K562 (cell line): ENCODE measurements around the gene PEPD. TPM values are rescaled to one million over a fixed set of nuclear protein-coding genes. Genes with fewer than 3 reads are reported as not detected.

ENCODE experiments used
- ATAC-seq: fragments of 200-7000 bp; cut with Tn5 transposase; 3 replicates; pipeline ENCODE4 v1.9.1; 2020; ENCODE audit warnings: moderate library complexity
- BruUV-seq: library from RNA; stranded (reverse); fragments of 400-500 nt; replicated peaks from 2 replicates; lab custom pipeline; 2021; lab: Mats Ljungman, UMichigan
- CTCF ChIA-PET: fragments of 300-600 bp; formaldehyde crosslinking; extraction: SDS; loops from one replicate; lab custom pipeline; 2021; ENCODE audit warnings: low intra/inter-chr PET ratio; lab: Yijun Ruan, JAX
- POLR2A ChIA-PET: fragments of 300-600, 350-650 bp; sonication (Branson Sonifier 250); formaldehyde crosslinking; extraction: SDS; loops from one replicate; lab custom pipeline; 2021; ENCODE audit warnings: antibody characterized with exemption, inconsistent platforms; lab: Yijun Ruan, JAX
- DNase-seq, 4 experiments: peaks; one replicate each; pipeline versions ENCODE4 v3.0.0 to v3.0.0-alpha.2; 2011 to 2018; ENCODE audit warnings: low spot score in 3 of 4, mixed read lengths in 3 of 4; ENCODE audit errors: extremely low read depth in 1 of 4
- FAIRE-seq: peaks from 2 replicates; lab custom pipeline; 2011; peaks lifted over from hg19 to GRCh38; lab: Jason Lieb, UNC
- H2AFZ ChIP-seq: 2 replicates; pipeline ENCODE4 v1.6.0; 2011; ENCODE audit warnings: low read depth, low read length, control low read depth, inconsistent platforms
- H3K27ac ChIP-seq: fragments of 200-600 bp; 3 replicates; pipeline ENCODE4 v1.8.0; 2011; ENCODE audit warnings: low read depth, mild to moderate bottlenecking, control low read depth, inconsistent platforms, low read length, moderate library complexity, mixed read lengths; ENCODE audit errors: extremely low read depth
- H3K27me3 ChIP-seq, 2 experiments: fragments of 300-600 bp in 1 of 2; 2 replicates in 1 of 2; 3 replicates in 1 of 2; pipeline versions ENCODE4 v1.6.0 to v1.8.0; 2011; ENCODE audit warnings: inconsistent platforms in 2 of 2, low read length in 2 of 2, mild to moderate bottlenecking in 1 of 2, mixed read lengths in 1 of 2, moderate library complexity in 1 of 2; ENCODE audit not compliant: control insufficient read depth in 2 of 2, insufficient read depth in 2 of 2
- H3K36me3 ChIP-seq: fragments of 300-600 bp; 3 replicates; pipeline ENCODE4 v1.8.0; 2011; ENCODE audit warnings: mild to moderate bottlenecking, low read length, inconsistent platforms; ENCODE audit not compliant: control insufficient read depth, insufficient read depth
- H3K4me1 ChIP-seq, 2 experiments: fragments of 200-600 bp in 1 of 2; replicated peaks in 1 of 2; 2 replicates in 1 of 2; 3 replicates in 1 of 2; pipeline versions ENCODE4 v1.5.1 to v1.8.0; 2011; ENCODE audit warnings: inconsistent platforms in 2 of 2, low read length in 2 of 2, mild to moderate bottlenecking in 1 of 2, mixed read lengths in 1 of 2, moderate library complexity in 1 of 2; ENCODE audit not compliant: control insufficient read depth in 2 of 2, insufficient read depth in 2 of 2
- H3K4me2 ChIP-seq: 2 replicates; pipeline ENCODE4 v1.6.1; 2011; ENCODE audit warnings: low read length, control low read depth, inconsistent platforms, mixed read lengths; ENCODE audit not compliant: insufficient read depth
- H3K4me3 ChIP-seq: fragments of 200-600 bp; sonication (generic), shearing (Covaris generic); 2 replicates; pipeline ENCODE4 v1.5.1; 2016; ENCODE audit warnings: control low read depth, inconsistent platforms
- H3K79me2 ChIP-seq: fragments of 200-600 bp; 3 replicates; pipeline ENCODE4 v1.8.0; 2011; ENCODE audit warnings: low read length, inconsistent platforms; ENCODE audit not compliant: control insufficient read depth, insufficient read depth
- H3K9ac ChIP-seq, 2 experiments: 2 replicates each; pipeline versions ENCODE4 v1.6.0 to v1.6.1; 2011; ENCODE audit warnings: low read depth in 2 of 2, low read length in 2 of 2, control low read depth in 1 of 2, inconsistent platforms in 1 of 2, mild to moderate bottlenecking in 1 of 2, mixed read lengths in 1 of 2; ENCODE audit not compliant: insufficient read depth in 1 of 2
- H3K9me1 ChIP-seq: one replicate; pipeline ENCODE4 v1.6.0; 2011; ENCODE audit warnings: inconsistent platforms, mild to moderate bottlenecking, low read length, moderate library complexity; ENCODE audit not compliant: control insufficient read depth, insufficient read depth
- H3K9me3 ChIP-seq: replicated peaks from 2 replicates; pipeline ENCODE4 v1.5.1; 2011; ENCODE audit warnings: low read depth, low read length, inconsistent platforms; ENCODE audit not compliant: control insufficient read depth, insufficient read depth
- H4K20me1 ChIP-seq: replicated peaks from 2 replicates; pipeline ENCODE4 v1.6.1; 2011; ENCODE audit warnings: low read length, inconsistent platforms, mixed read lengths; ENCODE audit not compliant: control insufficient read depth, insufficient read depth
- CCAR2 ChIP-seq: fragments of 200-400 bp; formaldehyde crosslinking; IDR thresholded peaks from 2 replicates; pipeline ENCODE4 v1.6.1; 2017; ENCODE audit warnings: mild to moderate bottlenecking, low read depth, low read length
- CHD1 ChIP-seq: fragments of 200-600 bp; sonication (generic); IDR thresholded peaks from one replicate; pipeline ENCODE4 v1.6.1; 2012; ENCODE audit warnings: mild to moderate bottlenecking, moderate library complexity, low read length, inconsistent platforms
- ELF4 ChIP-seq: fragments of 450-650 bp; formaldehyde crosslinking; IDR thresholded peaks from 2 replicates; pipeline ENCODE4 v1.4.0; 2022; ENCODE audit warnings: missing genetic modification characterization
- GABPB1 ChIP-seq: sonication (generic); formaldehyde crosslinking; IDR thresholded peaks from 2 replicates; pipeline ENCODE4 v1.8.0; 2022; ENCODE audit warnings: mild to moderate bottlenecking, missing genetic modification reagents
- GTF3C2 ChIP-seq: IDR thresholded peaks from 3 replicates; pipeline ENCODE4 v1.6.1; 2011; ENCODE audit warnings: borderline replicate concordance, mild to moderate bottlenecking, moderate library complexity; ENCODE audit not compliant: insufficient read length; ENCODE audit errors: extremely low read depth
- HMG20A ChIP-seq: fragments of 450-650 bp; formaldehyde crosslinking; conservative IDR thresholded peaks from 2 replicates; pipeline ENCODE4 v1.4.0; 2020; ENCODE audit warnings: mild to moderate bottlenecking, mixed read lengths
- KAT2B ChIP-seq: IDR thresholded peaks from one replicate; pipeline ENCODE4 v1.6.1; 2012; ENCODE audit warnings: low read depth, mild to moderate bottlenecking, control low read depth, inconsistent platforms, low read length, moderate library complexity
- LCOR ChIP-seq: sonication (generic); formaldehyde crosslinking; IDR thresholded peaks from 2 replicates; pipeline ENCODE4 v1.8.0; 2022; ENCODE audit warnings: mild to moderate bottlenecking, missing genetic modification reagents
- MCM2 ChIP-seq: fragments of 450-650 bp; IDR thresholded peaks from 2 replicates; pipeline ENCODE4 v1.6.1; 2017; ENCODE audit warnings: low read depth, mild to moderate bottlenecking
- MYNN ChIP-seq, 2 experiments: sonication (generic); formaldehyde crosslinking in 1 of 2; IDR thresholded peaks; 2 replicates each; pipeline versions ENCODE4 v1.5.0 to v1.6.1; 2016 to 2020; ENCODE audit warnings: antibody characterized with exemption in 1 of 2, missing genetic modification reagents in 1 of 2
- NFIX ChIP-seq: fragments of 250-450 bp; sonication (Bioruptor Pico); IDR thresholded peaks from 2 replicates; pipeline ENCODE4 v1.4.0; 2020; ENCODE audit warnings: low read depth, mild to moderate bottlenecking, moderate library complexity
- NFRKB ChIP-seq: fragments of 450-650 bp; IDR thresholded peaks from 2 replicates; pipeline ENCODE4 v1.6.1; 2016; ENCODE audit warnings: low read depth
- RBM14 ChIP-seq: fragments of 200-400 bp; formaldehyde crosslinking; IDR thresholded peaks from 2 replicates; pipeline ENCODE4 v1.6.1; 2018; ENCODE audit warnings: low read depth, mild to moderate bottlenecking, low read length, moderate library complexity, borderline replicate concordance; ENCODE audit not compliant: insufficient read depth
- U2AF1 ChIP-seq: fragments of 200-400 bp; formaldehyde crosslinking; optimal IDR thresholded peaks from 2 replicates; pipeline ENCODE3; 2017; ENCODE audit warnings: mild to moderate bottlenecking, low read depth, low read length, moderate library complexity
- ZC3H11A ChIP-seq: IDR thresholded peaks from 2 replicates; pipeline ENCODE4 v1.6.1; 2012; ENCODE audit warnings: low read depth, low read length, improper control_type of control experiment
- ZFP30 ChIP-seq: fragments of 250-450 bp; sonication (Bioruptor Pico); IDR thresholded peaks from 2 replicates; pipeline ENCODE4 v1.8.0; 2022; ENCODE audit warnings: moderate library complexity, mild to moderate bottlenecking, inconsistent platforms, borderline replicate concordance
- ZKSCAN1 ChIP-seq: fragments of 150-350 bp; IDR thresholded peaks from 2 replicates; pipeline ENCODE4 v1.6.1; 2016; ENCODE audit warnings: low read depth, low read length
- ZNF644 ChIP-seq: fragments of 200-800 bp; sonication (Bioruptor generic); IDR thresholded peaks from 2 replicates; pipeline ENCODE4 v1.6.1; 2016; ENCODE audit warnings: low read depth, missing genetic modification characterization, missing compliant biosample characterization
- ZNF764 ChIP-seq: fragments of 250-450 bp; sonication (Bioruptor Pico); IDR thresholded peaks from 2 replicates; pipeline ENCODE4 v1.4.0; 2020; ENCODE audit warnings: low read depth, mild to moderate bottlenecking, moderate library complexity
- WGBS: fragments of 100-300 bp; shearing (Covaris generic); methylation state at CpG from one replicate; pipeline ENCODE4 v1.1.6; 2016; ENCODE audit warnings: low coverage, mixed read lengths; ENCODE audit not compliant: insufficient coverage; ENCODE audit errors: missing lambda C conversion rate; 5-methylcytosine and 5-hydroxymethylcytosine counted together
- in situ Hi-C: fragments of 300-500 bp; cut with MboI; formaldehyde crosslinking; loops from 4 replicates; pipeline ENCODE4 v1.15.0; 2018; ENCODE audit warnings: inconsistent platforms, mixed read lengths
- intact Hi-C: fragments of 100-400 bp; cut with micrococcal nuclease; formaldehyde crosslinking; loops from 2 replicates; pipeline ENCODE4 v1.14.2; 2022
- polyA plus RNA-seq, 8 experiments: library from polyadenylated mRNA; depleted of rRNA in 4 of 8; stranded (reverse) in 5 of 8; unstranded in 3 of 8; fragments of >200 nt; fragmentation: Nextera tagmentation in 2 of 8; fragmentation: Illumina TruSeq in 1 of 8; extraction: Ambion mirVana in 2 of 8; extraction: Trizol in 1 of 8; gene quantifications; 2 replicates each; pipeline versions ENCODE4 v1.2.1 to v1.2.3, GENCODE V29; 2011 to 2014; ENCODE audit warnings: inconsistent platforms in 1 of 8, missing spikeins in 1 of 8
- total RNA-seq, 7 experiments: library from RNA; depleted of rRNA in 6 of 7; stranded (reverse); fragments of >200 nt in 6 of 7; fragmentation: Illumina TruSeq in 2 of 7; extraction: Trizol in 2 of 7; gene quantifications; 2 replicates each; pipeline versions ENCODE4 v1.2.1 to v1.2.3, GENCODE V29; 2011 to 2021; ENCODE audit warnings: low replicate concordance in 1 of 7
- TF ChIP-seq, protein P1 (sequence below): sonication (generic); IDR thresholded peaks from 2 replicates; pipeline ENCODE4 v1.6.1; 2016

PEPD gene
- total and polyA plus RNA-seq, 9 of the 15 experiments (the other 6 are each of a cell fraction or from before 2014, with no cell fraction given) = 1.3 to 19.2 (median 16.0) TPM

DNA sequence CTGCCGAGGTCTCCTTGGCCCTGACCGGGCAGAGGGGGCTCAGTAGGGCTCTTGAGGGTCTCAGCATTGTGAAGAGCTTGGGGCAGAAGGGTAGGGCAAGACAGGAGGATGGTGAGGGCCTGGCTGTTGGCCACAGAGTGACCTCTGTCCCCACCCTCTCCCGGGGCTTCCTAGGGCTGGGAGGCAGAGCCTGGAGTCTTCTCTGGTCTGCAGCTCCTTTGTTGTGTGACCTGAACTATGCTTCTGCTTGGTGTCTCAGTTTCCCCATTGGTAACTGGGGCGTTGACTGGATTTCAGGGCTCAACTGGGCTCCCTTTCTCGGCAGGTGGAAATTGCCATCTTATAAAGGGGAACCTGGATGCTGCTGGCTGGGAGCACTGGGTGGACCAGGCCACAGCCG is 30.1 kb upstream of the PEPD start (continued):
- TF ChIP-seq ELF4 (CRISPR knock-in tag) (no peak), GABPB1 (CRISPR knock-in tag) (no peak), MCM2 (no peak), LCOR (CRISPR knock-in tag) (no peak), CHD1 (no peak)

DNA sequence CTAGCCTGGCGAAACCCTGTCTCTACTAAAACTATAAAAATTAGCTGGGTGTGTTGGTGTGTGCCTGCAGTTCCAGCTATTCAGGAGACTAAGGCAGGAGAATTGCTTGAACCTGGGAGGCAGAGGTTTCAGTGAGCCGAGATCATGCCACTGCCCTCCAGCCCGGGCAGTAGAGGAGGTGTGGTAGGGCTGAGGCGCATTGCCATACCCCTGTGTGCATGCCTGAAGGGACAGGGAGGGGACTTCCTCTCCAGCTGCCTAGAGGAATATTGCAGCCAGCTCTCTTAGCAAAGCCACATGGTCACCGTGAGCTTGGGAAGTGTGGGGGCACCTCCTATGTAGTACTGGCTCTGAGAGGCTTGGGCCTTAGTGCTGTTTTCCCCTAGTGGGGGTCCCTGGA is 29.2 kb upstream of the PEPD start:
- FAIRE-seq (no peak), DNase-seq (no peak), ATAC-seq (no peak)
- ChIA-PET CTCF (no interaction called here), POLR2A (no interaction called here)
- 0% methylated on average over 5 of the region's 5 CpGs for WGBS
- Histone ChIP-seq H3K9ac (no peak overlapping the region), H3K36me3 (no peaks in the 10 kb centered on the region), H3K9me3 (no peaks in the 10 kb centered on the region), H4K20me1 (peaks cover 5% of the 10 kb centered on the region; the same call in 1 of the 2 replicates), H3K4me1 (no peaks in the 10 kb centered on the region), H3K27me3 (peaks cover 2 to 50% of the 10 kb centered on the region in 2 experiments; a peak in 3 of 5 replicates), H3K79me2 (no peaks in the 10 kb centered on the region), H2AFZ (no peak overlapping the region), H3K4me3 (no peak overlapping the region), H3K4me2 (no peak overlapping the region), H3K9me1 (peaks cover 3% of the 10 kb centered on the region), H3K27ac (no peak overlapping the region)
- BruUV-seq = no TSS peak
- in situ Hi-C loops = no loop called here
- intact Hi-C loops = no loop called here
- TF ChIP-seq ZNF764 (no peak), NFIX (CRISPR knock-in tag) (no peak), NFRKB (no peak), HMG20A (CRISPR knock-in tag) (no peak), GTF3C2 (no peak), KAT2B (no peak), RBM14 (no peak), CCAR2 (no peak), MYNN (IDR thresholded peaks at IDR 0.05) (no peak), MYNN (CRISPR knock-in tag; IDR thresholded peaks at IDR 0.05) (no peak), U2AF1 (no peak), ZNF644 (no peak), ZKSCAN1 (no peak), ZFP30 (CRISPR knock-in tag) (no peak), ZC3H11A (no peak)
- TF ChIP-seq, protein P1, sequence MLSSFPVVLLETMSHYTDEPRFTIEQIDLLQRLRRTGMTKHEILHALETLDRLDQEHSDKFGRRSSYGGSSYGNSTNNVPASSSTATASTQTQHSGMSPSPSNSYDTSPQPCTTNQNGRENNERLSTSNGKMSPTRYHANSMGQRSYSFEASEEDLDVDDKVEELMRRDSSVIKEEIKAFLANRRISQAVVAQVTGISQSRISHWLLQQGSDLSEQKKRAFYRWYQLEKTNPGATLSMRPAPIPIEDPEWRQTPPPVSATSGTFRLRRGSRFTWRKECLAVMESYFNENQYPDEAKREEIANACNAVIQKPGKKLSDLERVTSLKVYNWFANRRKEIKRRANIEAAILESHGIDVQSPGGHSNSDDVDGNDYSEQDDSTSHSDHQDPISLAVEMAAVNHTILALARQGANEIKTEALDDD = no peak
